ENCODE data around the gene UBE3C. TPM values are rescaled to one million over a fixed set of nuclear protein-coding genes. Genes with fewer than 3 reads are reported as not detected.

UBE3C gene
- total RNA-seq, 1 donor from 2014 or later = 124 TPM

Other genes with a start within 250 kb of the UBE3C start
- gene LMBR1, start 245.7 kb upstream of the UBE3C start, total RNA-seq = 32.2 and 45.0 TPM in 2 replicates
- 16.0 and 25.4 TPM in 2 replicates for gene NOM1, start 189.2 kb upstream of the UBE3C start, total RNA-seq
- 0.11 and 0.36 TPM in 2 replicates for gene MNX1, start 128.3 kb upstream of the UBE3C start, total RNA-seq
- 247 and 261 TPM in 2 replicates for gene DNAJB6, start 198.1 kb downstream of the UBE3C start, total RNA-seq

All from myocyte (in vitro differentiated cells).